Measurements from ENCODE around the gene RPS6KA2.
"Not testable (repeated sequence)": the region's sequence is repeated elsewhere in the genome, so short reads cannot be mapped to it uniquely, and the experiment has no call there.

The RPS6KA2 gene

DNA sequence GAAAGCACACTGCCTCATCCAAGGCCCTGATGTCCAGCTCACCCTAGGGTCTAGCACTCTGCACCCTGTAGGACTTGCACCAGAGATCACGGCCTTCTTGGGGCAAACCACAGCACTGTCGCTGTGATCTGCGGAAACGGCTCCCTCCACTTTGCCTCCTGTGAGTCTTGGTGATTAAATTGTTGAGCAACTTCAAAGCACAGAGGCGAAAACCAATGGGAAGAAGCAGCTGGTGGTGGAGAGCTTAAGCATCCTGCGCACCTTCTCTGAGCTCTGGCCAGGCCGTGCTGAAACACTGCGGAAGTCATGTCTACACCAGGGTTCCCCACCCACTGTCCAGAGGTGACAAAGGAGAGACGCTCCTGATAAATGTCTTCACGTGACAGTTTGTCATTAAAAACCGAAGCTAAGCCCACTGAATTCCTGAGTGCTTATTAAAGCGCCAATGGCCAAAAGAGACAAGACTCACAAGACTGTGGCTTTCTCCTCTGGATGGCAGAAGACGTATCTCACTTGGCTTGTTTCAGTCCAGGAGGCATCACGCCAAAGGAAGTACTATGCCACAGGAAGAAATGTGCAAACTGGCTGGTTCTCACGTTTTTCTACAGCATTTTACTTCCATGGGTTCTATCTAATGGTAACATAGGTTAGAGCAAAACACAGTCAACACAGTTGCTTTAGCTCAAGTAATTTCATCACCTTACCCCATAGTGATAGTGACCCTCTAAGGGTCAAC is 43.7 kb downstream of the RPS6KA2 start:
- TF ChIP-seq, protein P1, sequence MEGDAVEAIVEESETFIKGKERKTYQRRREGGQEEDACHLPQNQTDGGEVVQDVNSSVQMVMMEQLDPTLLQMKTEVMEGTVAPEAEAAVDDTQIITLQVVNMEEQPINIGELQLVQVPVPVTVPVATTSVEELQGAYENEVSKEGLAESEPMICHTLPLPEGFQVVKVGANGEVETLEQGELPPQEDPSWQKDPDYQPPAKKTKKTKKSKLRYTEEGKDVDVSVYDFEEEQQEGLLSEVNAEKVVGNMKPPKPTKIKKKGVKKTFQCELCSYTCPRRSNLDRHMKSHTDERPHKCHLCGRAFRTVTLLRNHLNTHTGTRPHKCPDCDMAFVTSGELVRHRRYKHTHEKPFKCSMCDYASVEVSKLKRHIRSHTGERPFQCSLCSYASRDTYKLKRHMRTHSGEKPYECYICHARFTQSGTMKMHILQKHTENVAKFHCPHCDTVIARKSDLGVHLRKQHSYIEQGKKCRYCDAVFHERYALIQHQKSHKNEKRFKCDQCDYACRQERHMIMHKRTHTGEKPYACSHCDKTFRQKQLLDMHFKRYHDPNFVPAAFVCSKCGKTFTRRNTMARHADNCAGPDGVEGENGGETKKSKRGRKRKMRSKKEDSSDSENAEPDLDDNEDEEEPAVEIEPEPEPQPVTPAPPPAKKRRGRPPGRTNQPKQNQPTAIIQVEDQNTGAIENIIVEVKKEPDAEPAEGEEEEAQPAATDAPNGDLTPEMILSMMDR (IDR thresholded peaks at IDR 0.05; ENCODE audit: low read depth, low read length, missing control alignments) = no peak
- DNase-seq (ENCODE audit: low read depth) = no peak

DNA sequence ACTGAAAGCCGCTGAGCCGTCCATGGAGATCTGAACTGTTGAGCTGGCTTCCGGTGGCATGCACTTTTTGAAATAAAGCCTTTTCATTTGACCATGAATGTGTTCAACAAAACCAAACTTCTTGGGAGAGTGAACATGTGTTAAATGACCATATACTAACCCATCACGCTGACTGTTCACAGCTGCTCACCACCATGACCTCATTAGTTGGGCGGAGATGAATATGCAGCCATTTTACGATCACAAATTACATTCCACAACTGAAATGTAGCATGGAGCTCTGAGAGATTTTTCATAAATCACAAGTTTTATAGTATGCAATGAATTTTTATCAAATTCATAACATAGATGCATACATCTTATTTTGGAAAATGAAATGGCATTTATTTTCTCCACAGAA is 44.8 kb downstream of the RPS6KA2 start:
- DNase-seq (ENCODE audit: low read depth) = no peak
- TF ChIP-seq, protein P1 (IDR thresholded peaks at IDR 0.05; ENCODE audit: low read depth, low read length, missing control alignments) = no peak
- H3K4me3 ChIP-seq (ENCODE audit: low read depth, low read length) = no peak overlapping the region

More for the DNA sequence above, 43.7 kb downstream of the RPS6KA2 start:
- H3K4me3 ChIP-seq (ENCODE audit: low read depth, low read length) = no peak overlapping the region

DNA sequence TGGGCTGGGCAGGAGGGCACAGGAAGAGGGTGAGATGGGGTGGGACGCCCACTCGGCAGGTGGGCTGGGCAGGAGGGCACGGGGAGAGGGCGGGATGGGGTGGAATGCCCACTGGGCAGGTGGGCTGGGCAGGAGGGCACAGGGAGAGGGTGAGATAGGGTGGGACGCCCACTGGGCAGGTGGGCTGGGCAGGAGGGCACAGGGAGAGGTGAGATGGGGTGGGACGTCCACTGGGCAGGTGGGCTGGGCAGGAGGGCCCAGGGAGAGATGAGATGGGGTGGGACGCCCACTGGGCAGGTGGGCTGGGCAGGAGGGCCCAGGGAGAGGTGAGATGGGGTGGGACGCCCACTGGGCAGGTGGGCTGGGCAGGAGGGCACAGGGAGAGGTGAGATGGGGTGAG is 45.2 kb downstream of the RPS6KA2 start:
- DNase-seq (ENCODE audit: low read depth); H3K4me3 ChIP-seq (ENCODE audit: low read depth, low read length): not testable (repeated sequence)

DNA sequence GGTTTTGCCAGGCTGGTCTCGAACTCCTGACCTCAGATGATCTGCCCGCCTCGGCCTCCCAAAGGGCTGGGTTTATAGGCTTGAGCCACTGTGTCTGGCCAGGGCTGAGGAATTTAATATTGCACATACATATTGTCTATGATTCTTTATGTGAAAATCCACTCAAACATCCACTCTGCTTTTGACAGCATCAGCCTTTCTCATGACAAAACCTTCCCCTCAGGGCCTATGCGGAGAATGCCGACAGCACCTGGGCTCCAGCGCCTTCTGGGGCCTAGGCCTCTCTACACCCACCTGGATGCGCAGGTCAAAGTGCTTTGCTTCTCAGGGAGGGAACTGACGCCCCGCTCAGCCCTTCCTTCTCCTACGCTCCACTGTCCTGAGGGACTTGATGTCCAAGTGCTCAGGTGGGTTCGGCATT is 46.0 kb downstream of the RPS6KA2 start:
- TF ChIP-seq, protein P1 (IDR thresholded peaks at IDR 0.05; ENCODE audit: low read depth, low read length, missing control alignments) = no peak
- H3K4me3 ChIP-seq (ENCODE audit: low read depth, low read length) = no peak overlapping the region
- DNase-seq (ENCODE audit: low read depth) = no peak

DNA sequence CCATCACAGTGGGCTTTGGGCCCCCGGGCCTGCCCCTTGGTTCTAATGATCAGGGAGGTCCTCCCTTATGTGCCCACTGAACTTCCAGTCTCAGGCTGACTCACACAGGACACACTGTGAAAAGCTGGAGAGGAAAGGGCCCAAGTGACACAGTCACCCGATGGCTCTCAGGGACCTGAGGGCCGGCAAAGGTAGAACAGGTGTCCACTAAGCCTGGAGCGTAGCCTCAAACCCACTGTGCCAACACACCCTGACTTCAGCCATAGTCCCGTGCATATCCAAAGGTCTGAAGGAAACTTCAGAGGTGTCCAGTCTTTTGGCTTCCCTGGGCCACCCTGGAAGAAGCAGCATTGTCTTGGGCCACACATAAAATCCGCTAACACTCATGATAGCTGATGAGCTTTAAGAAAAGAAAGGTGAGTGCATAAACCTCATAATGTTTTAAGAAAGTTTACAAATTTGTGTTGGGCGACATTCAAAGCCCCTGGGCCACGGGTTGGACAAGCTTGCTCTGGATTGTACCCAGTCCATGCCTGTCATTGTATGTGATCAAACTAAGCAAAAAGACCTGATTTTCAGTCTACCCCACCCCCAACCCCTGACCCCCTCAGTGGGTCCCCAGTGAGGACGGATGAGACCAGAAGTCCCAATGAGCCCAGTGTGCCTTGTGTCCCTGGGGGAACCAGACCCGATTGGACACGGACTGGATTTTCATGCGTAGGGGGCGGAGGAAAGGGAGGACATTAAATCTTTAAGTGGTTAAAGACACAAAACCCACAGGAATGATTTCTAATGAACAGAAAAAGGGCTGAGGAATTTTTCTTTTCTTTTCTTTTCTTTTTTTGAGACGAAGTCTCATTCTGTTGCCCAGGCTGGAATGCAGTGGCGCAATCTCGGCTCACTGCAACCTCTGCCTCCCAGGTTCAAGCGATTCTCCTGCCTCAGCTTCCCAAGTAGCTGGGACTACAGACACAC is 46.7 kb downstream of the RPS6KA2 start:
- TF ChIP-seq, protein P1 (IDR thresholded peaks at IDR 0.05; ENCODE audit: low read depth, low read length, missing control alignments) = no peak
- H3K4me3 ChIP-seq (ENCODE audit: low read depth, low read length) = no peak overlapping the region
- DNase-seq (ENCODE audit: low read depth) = no peak

DNA sequence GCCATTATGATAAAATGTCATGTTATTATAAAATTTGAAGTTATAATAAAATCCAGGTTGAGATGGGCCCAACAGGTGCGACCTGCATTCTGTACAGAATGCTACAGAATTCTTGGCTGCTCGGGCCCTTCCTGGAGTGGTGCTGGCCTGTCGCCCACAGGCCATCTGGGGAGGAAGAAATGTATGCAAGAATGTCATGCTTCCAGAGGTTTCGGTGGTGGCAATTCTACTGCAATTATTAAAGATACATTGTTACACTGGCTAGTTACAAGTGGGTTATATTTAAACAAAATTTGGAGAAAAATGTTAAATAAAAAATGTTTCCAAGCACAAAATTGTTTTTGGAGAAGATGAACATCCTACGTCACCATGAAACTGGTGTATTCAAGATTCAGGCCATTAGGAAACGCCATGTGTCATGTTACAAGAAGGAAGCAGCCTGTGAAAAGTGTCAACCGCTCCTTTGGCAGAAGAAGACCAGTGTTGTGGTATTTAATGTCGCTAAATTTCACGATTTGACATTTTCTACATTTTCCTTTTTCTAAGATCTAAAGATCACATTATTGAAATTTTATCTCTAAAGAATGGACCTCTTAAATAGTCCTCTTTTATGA is 47.7 kb downstream of the RPS6KA2 start:
- no peak overlapping the region for H3K4me3 ChIP-seq (ENCODE audit: low read depth, low read length)
- TF ChIP-seq, protein P1 (IDR thresholded peaks at IDR 0.05; ENCODE audit: low read depth, low read length, missing control alignments) = no peak
- DNase-seq (ENCODE audit: low read depth) = no peak

All from GM12864 (cell line).